H1 (cell line): Measurements from ENCODE around the gene NUP43. TPM values are rescaled to one million over a fixed set of nuclear protein-coding genes. Genes with fewer than 3 reads are reported as not detected.

Experiments used
- CTCF ChIA-PET: fragments of 300-600 bp; sonication (Branson Sonifier 250); formaldehyde crosslinking; loops from one replicate; lab custom pipeline; 2021; ENCODE audit not compliant: partially characterized antibody; lab: Charles Lee
- POLR2A ChIA-PET: fragments of 300-600 bp; sonication (Branson Sonifier 250); formaldehyde crosslinking; loops from one replicate; lab custom pipeline; 2021; ENCODE audit warnings: inconsistent platforms; ENCODE audit not compliant: partially characterized antibody; lab: Charles Lee
- DNase-seq, 2 experiments: peaks; one replicate each; pipeline versions ENCODE4 v3.0.0 to v3.0.0-alpha.2; 2010 to 2022; ENCODE audit warnings: low spot score in 2 of 2, low read depth in 1 of 2, mixed read lengths in 1 of 2
- FAIRE-seq: peaks from 2 replicates; lab custom pipeline; 2011; peaks lifted over from hg19 to GRCh38; lab: Jason Lieb, UNC
- H2AFZ ChIP-seq: 2 replicates; pipeline ENCODE4 v1.8.1; 2012; ENCODE audit warnings: low read length, inconsistent platforms
- H2AK5ac ChIP-seq: 2 replicates; pipeline ENCODE4 v1.6.1; 2013; ENCODE audit warnings: low read depth, low read length
- H2BK120ac ChIP-seq: replicated peaks from 2 replicates; pipeline ENCODE3; 2013; ENCODE audit warnings: low read depth, low read length, inconsistent platforms
- H2BK12ac ChIP-seq: 2 replicates; pipeline ENCODE4 v1.6.1; 2013; ENCODE audit warnings: low read depth, low read length
- H2BK15ac ChIP-seq: 2 replicates; pipeline ENCODE4 v1.6.1; 2013; ENCODE audit warnings: low read length
- H2BK20ac ChIP-seq: 2 replicates; pipeline ENCODE4 v1.6.1; 2013; ENCODE audit warnings: low read length
- H2BK5ac ChIP-seq: 2 replicates; pipeline ENCODE4 v1.6.1; 2013; ENCODE audit warnings: low read depth, low read length
- H3K14ac ChIP-seq: 2 replicates; pipeline ENCODE4 v1.6.1; 2013; ENCODE audit warnings: inconsistent platforms; ENCODE audit not compliant: insufficient read length
- H3K18ac ChIP-seq: 2 replicates; pipeline ENCODE4 v1.6.1; 2013; ENCODE audit warnings: low read length; ENCODE audit errors: extremely low read depth
- H3K23ac ChIP-seq: 2 replicates; pipeline ENCODE4 v1.6.1; 2013; ENCODE audit warnings: inconsistent platforms; ENCODE audit not compliant: insufficient read length
- H3K23me2 ChIP-seq: 2 replicates; pipeline ENCODE4 v1.6.1; 2013; ENCODE audit warnings: low read depth, low read length
- H3K27ac ChIP-seq: 2 replicates; pipeline ENCODE4 v1.6.1; 2011; ENCODE audit warnings: low read depth, low read length, inconsistent platforms
- H3K27me3 ChIP-seq, 4 experiments: replicated peaks in 1 of 4; 1 replicate in 1 of 4; 2 replicates in 3 of 4; pipeline versions ENCODE4 v1.6.1 to v1.8.1; 2011 to 2013; ENCODE audit warnings: low read length in 3 of 4, mild to moderate bottlenecking in 3 of 4, inconsistent platforms in 2 of 4, mixed read lengths in 2 of 4, moderate library complexity in 1 of 4; ENCODE audit not compliant: control insufficient read depth in 3 of 4, insufficient read depth in 3 of 4; ENCODE audit errors: extremely low read depth in 1 of 4
- H3K36me3 ChIP-seq, 4 experiments: 2 replicates each; pipeline versions ENCODE4 v1.6.1 to v1.8.1; 2011 to 2013; ENCODE audit warnings: mild to moderate bottlenecking in 4 of 4, low read length in 3 of 4, moderate library complexity in 2 of 4, control low read depth in 1 of 4, inconsistent platforms in 1 of 4; ENCODE audit not compliant: insufficient read depth in 4 of 4, control insufficient read depth in 2 of 4
- H3K4ac ChIP-seq: replicated peaks from 2 replicates; pipeline ENCODE3; 2013; ENCODE audit warnings: low read length, low read depth, mixed read lengths, inconsistent platforms; ENCODE audit not compliant: insufficient read length
- H3K4me1 ChIP-seq, 4 experiments: replicated peaks in 1 of 4; 1 replicate in 1 of 4; 2 replicates in 3 of 4; pipeline versions ENCODE4 v1.6.1 to v1.8.1; 2011 to 2013; ENCODE audit warnings: low read length in 3 of 4, inconsistent platforms in 2 of 4, mixed read lengths in 1 of 4; ENCODE audit not compliant: insufficient read depth in 4 of 4, control insufficient read depth in 3 of 4
- H3K4me2 ChIP-seq, 2 experiments: 2 replicates each; pipeline versions ENCODE4 v1.6.1 to v1.8.1; 2011 to 2013; ENCODE audit warnings: low read depth in 2 of 2, low read length in 2 of 2, control low read depth in 1 of 2, inconsistent platforms in 1 of 2, mild to moderate bottlenecking in 1 of 2; ENCODE audit not compliant: insufficient read depth in 1 of 2
- H3K4me3 ChIP-seq, 4 experiments: fragments of 200-600, 300-600 bp in 1 of 4; sonication (generic), shearing (Covaris generic), sonication (Bioruptor Twin) in 1 of 4; 2 replicates each; pipeline versions ENCODE4 v1.5.1 to v1.8.1; 2011 to 2016; ENCODE audit warnings: low read length in 4 of 4, low read depth in 3 of 4, control low read depth in 2 of 4, inconsistent platforms in 2 of 4, mild to moderate bottlenecking in 2 of 4, mixed read lengths in 1 of 4, moderate library complexity in 1 of 4; ENCODE audit not compliant: insufficient read depth in 2 of 4; ENCODE audit errors: extremely low read depth in 1 of 4
- H3K56ac ChIP-seq: replicated peaks from 2 replicates; pipeline ENCODE3; 2013; ENCODE audit warnings: low read depth, mild to moderate bottlenecking, mixed read lengths, low read length, inconsistent platforms; ENCODE audit not compliant: insufficient read length
- H3K79me1 ChIP-seq: 2 replicates; pipeline ENCODE4 v1.6.1; 2013; ENCODE audit warnings: low read depth, low read length, control low read depth
- H3K79me2 ChIP-seq, 2 experiments: 2 replicates each; pipeline versions ENCODE4 v1.6.1 to v1.8.1; 2012 to 2013; ENCODE audit warnings: low read length in 2 of 2, mild to moderate bottlenecking in 2 of 2, inconsistent platforms in 1 of 2; ENCODE audit not compliant: insufficient read depth in 2 of 2, control insufficient read depth in 1 of 2
- H3K9ac ChIP-seq, 4 experiments: replicated peaks in 1 of 4; 1 replicate in 1 of 4; 2 replicates in 3 of 4; pipeline versions ENCODE4 v1.6.1 to v1.8.1; 2011 to 2013; ENCODE audit warnings: low read depth in 3 of 4, low read length in 3 of 4, control low read depth in 2 of 4, mild to moderate bottlenecking in 2 of 4, moderate library complexity in 2 of 4, inconsistent platforms in 1 of 4; ENCODE audit errors: extremely low read depth in 1 of 4
- H3K9me3 ChIP-seq, 2 experiments: 2 replicates each; pipeline versions ENCODE4 v1.6.1 to v1.8.1; 2012 to 2013; ENCODE audit warnings: mild to moderate bottlenecking in 2 of 2, moderate library complexity in 2 of 2, control low read depth in 1 of 2, inconsistent platforms in 1 of 2, low read depth in 1 of 2, low read length in 1 of 2, mixed read lengths in 1 of 2; ENCODE audit not compliant: insufficient read depth in 2 of 2
- H4K20me1 ChIP-seq, 2 experiments: replicated peaks in 1 of 2; 2 replicates each; pipeline versions ENCODE3 to v1.8.1; 2011 to 2013; ENCODE audit warnings: inconsistent platforms in 2 of 2, low read length in 2 of 2, mild to moderate bottlenecking in 1 of 2; ENCODE audit not compliant: insufficient read depth in 2 of 2, control insufficient read depth in 1 of 2
- H4K5ac ChIP-seq: 2 replicates; pipeline ENCODE4 v1.6.1; 2013; ENCODE audit warnings: low read length, low read depth, mixed read lengths, inconsistent platforms; ENCODE audit not compliant: insufficient read length
- H4K8ac ChIP-seq: 2 replicates; pipeline ENCODE4 v1.8.0; 2013; ENCODE audit warnings: mild to moderate bottlenecking, moderate library complexity, low read length, inconsistent platforms; ENCODE audit not compliant: insufficient read depth; ENCODE audit errors: extremely low read depth
- H4K91ac ChIP-seq: replicated peaks from 2 replicates; pipeline ENCODE3; 2013; ENCODE audit warnings: low read length, mixed read lengths, inconsistent platforms; ENCODE audit not compliant: insufficient read length
- CTBP2 ChIP-seq: IDR thresholded peaks from 2 replicates; pipeline ENCODE4 v1.7.0; 2011; ENCODE audit warnings: borderline replicate concordance, mild to moderate bottlenecking, moderate library complexity, mixed read lengths, low read length; ENCODE audit not compliant: insufficient read depth, insufficient read length
- EGR1 ChIP-seq: IDR thresholded peaks from 2 replicates; pipeline ENCODE4 v1.6.1; 2011; ENCODE audit warnings: low read depth, low read length, borderline replicate concordance
- GABPA ChIP-seq: IDR thresholded peaks from 2 replicates; pipeline ENCODE4 v1.6.1; 2011; ENCODE audit warnings: mild to moderate bottlenecking, low read length, moderate library complexity, borderline replicate concordance; ENCODE audit not compliant: insufficient read depth
- JUND ChIP-seq: IDR thresholded peaks from 2 replicates; pipeline ENCODE4 v1.6.1; 2011; ENCODE audit warnings: mild to moderate bottlenecking, improper control_type of control experiment, low read length
- KDM1A ChIP-seq: fragments of 200-600, 300-600 bp; sonication (generic); IDR thresholded peaks from 2 replicates; pipeline ENCODE4 v1.7.1; 2016; ENCODE audit warnings: mild to moderate bottlenecking, low read length, borderline replicate concordance
- POLR2AphosphoS5 ChIP-seq: IDR thresholded peaks from 2 replicates; pipeline ENCODE4 v1.6.1; 2011; ENCODE audit warnings: low read depth, low read length
- RAD21 ChIP-seq, 2 experiments: IDR thresholded peaks in 1 of 2; conservative IDR thresholded peaks in 1 of 2; 2 replicates each; pipeline ENCODE4 v1.6.1; 2011; ENCODE audit warnings: low read depth in 2 of 2, low read length in 2 of 2, improper control_type of control experiment in 1 of 2, inconsistent platforms in 1 of 2, mild to moderate bottlenecking in 1 of 2, moderate library complexity in 1 of 2
- SIN3A ChIP-seq, 2 experiments: IDR thresholded peaks in 1 of 2; conservative IDR thresholded peaks in 1 of 2; 2 replicates each; pipeline ENCODE4 v1.6.1; 2011 to 2012; ENCODE audit warnings: low read length in 2 of 2, improper control_type of control experiment in 1 of 2, low read depth in 1 of 2, mild to moderate bottlenecking in 1 of 2
- SIRT6 ChIP-seq: IDR thresholded peaks from one replicate; pipeline ENCODE4 v1.7.1; 2012; ENCODE audit warnings: low read length, inconsistent platforms
- SP4 ChIP-seq: IDR thresholded peaks from 2 replicates; pipeline ENCODE4 v1.6.1; 2012; ENCODE audit warnings: low read length, inconsistent platforms
- USF2 ChIP-seq: IDR thresholded peaks from 2 replicates; pipeline ENCODE4 v1.6.1; 2011; ENCODE audit warnings: low read length, improper control_type of control experiment
- WGBS, 2 experiments: shearing (Covaris generic) in 1 of 2; methylation state at CpG; one replicate each; pipeline versions ENCODE4 v1.1.6 to v1.1.7; 2013 to 2015; ENCODE audit warnings: low lambda C conversion rate in 2 of 2, mixed read lengths in 2 of 2, inconsistent platforms in 1 of 2, low coverage in 1 of 2, missing lambda C conversion rate in 1 of 2; ENCODE audit not compliant: insufficient replicate concordance in 2 of 2, insufficient coverage in 1 of 2, insufficient read length in 1 of 2; ENCODE audit errors: extremely low coverage in 1 of 2, missing lambda C conversion rate in 1 of 2; 5-methylcytosine and 5-hydroxymethylcytosine counted together
- polyA plus RNA-seq, 7 experiments: library from polyadenylated mRNA; depleted of rRNA in 3 of 7; stranded (reverse) in 5 of 7; unstranded in 2 of 7; fragments of >200 nt in 5 of 7; fragments of 200-250 nt in 2 of 7; gene quantifications; 1 replicate in 5 of 7; 2 replicates in 1 of 7; 4 replicates in 1 of 7; pipeline versions ENCODE4 v1.2.1 to v1.2.3, GENCODE V29; 2011 to 2013; ENCODE audit warnings: missing spikeins in 2 of 7, mixed read lengths in 2 of 7
- total RNA-seq: library from RNA; stranded (reverse); fragmentation: NEBNext Ultra II Directional; extraction: Animal tissue kit (Norgen Biotek cat#: 25700); gene quantifications from 2 replicates; pipeline ENCODE4 v1.2.1, GENCODE V29; 2021
- TF ChIP-seq, protein P1 (sequence below): IDR thresholded peaks from 2 replicates; pipeline ENCODE4 v1.6.1; 2012; ENCODE audit warnings: inconsistent platforms

Gene NUP43
- total and polyA plus RNA-seq, 2 of the 8 experiments (the other 6 are each of a cell fraction or from before 2014, with no cell fraction given) = 25.2 to 83.4 TPM

GRCh38 chr6:149734915-149735314 lies 11.4 kb downstream of the NUP43 start:
- H2AK5ac ChIP-seq = no peak overlapping the region
- H3K23me2 ChIP-seq = no peaks in the 10 kb centered on the region
- no peaks in the 10 kb centered on the region for H3K9me3 ChIP-seq
- no peak overlapping the region for H3K4me3 ChIP-seq
- H4K91ac ChIP-seq = no peak overlapping the region
- CTCF ChIA-PET = interaction anchor here (0.7 to 1.4 kb wide), 3 partner anchors 10 to 12 kb away, joined by 3 read pairs; no protein-coding TSS in a partner anchor
- FAIRE-seq = no peak
- 100% methylated on average over 1 of the region's 1 CpG; no CpG with 5 or more reads in 1 of the 2 experiments for WGBS, 2 experiments
- no peak overlapping the region for H3K27ac ChIP-seq
- no peak overlapping the region for H2BK15ac ChIP-seq
- H3K79me2 ChIP-seq = no peaks in the 10 kb centered on the region
- no peak for DNase-seq
- no peak overlapping the region for H3K4ac ChIP-seq
- H4K8ac ChIP-seq = no peak overlapping the region
- H3K27me3 ChIP-seq = no peaks in the 10 kb centered on the region
- TF ChIP-seq SIN3A (conservative IDR thresholded peaks at IDR 0.05 in 1 of 2, IDR thresholded peaks at IDR 0.05 in 1 of 2; ENCODE audit: low read depth in 1 of 2, low read length in 2 of 2) = no peak
- TF ChIP-seq CTBP2 = no peak
- no peak for TF ChIP-seq EGR1
- TF ChIP-seq SP4 = no peak
- TF ChIP-seq POLR2AphosphoS5 = no peak
- no peak for TF ChIP-seq USF2
- TF ChIP-seq GABPA = no peak
- TF ChIP-seq KDM1A = no peak
- TF ChIP-seq JUND = no peak
- TF ChIP-seq SIRT6 = no peak
- TF ChIP-seq, protein P1, sequence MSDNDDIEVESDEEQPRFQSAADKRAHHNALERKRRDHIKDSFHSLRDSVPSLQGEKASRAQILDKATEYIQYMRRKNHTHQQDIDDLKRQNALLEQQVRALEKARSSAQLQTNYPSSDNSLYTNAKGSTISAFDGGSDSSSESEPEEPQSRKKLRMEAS = no peak
- TF ChIP-seq RAD21 (IDR thresholded peaks at IDR 0.05 in 1 of 2, conservative IDR thresholded peaks at IDR 0.05 in 1 of 2; ENCODE audit: low read depth in 2 of 2, low read length in 2 of 2) = no peak
- no peak overlapping the region for H2AFZ ChIP-seq
- H3K4me2 ChIP-seq = no peak overlapping the region
- H2BK120ac ChIP-seq = no peak overlapping the region
- H3K23ac ChIP-seq = no peak overlapping the region
- H3K56ac ChIP-seq = no peak overlapping the region
- no peaks in the 10 kb centered on the region for H3K79me1 ChIP-seq
- no peak overlapping the region for H3K9ac ChIP-seq
- H3K4me1 ChIP-seq = no peaks in the 10 kb centered on the region
- POLR2A ChIA-PET = no interaction called here
- H3K14ac ChIP-seq = no peak overlapping the region
- no peak overlapping the region for H2BK5ac ChIP-seq
- H4K5ac ChIP-seq = no peak overlapping the region
- no peak overlapping the region for H2BK12ac ChIP-seq
- peaks cover 0 to 1% of the 10 kb centered on the region in 2 experiments for H4K20me1 ChIP-seq
- H3K18ac ChIP-seq = no peak overlapping the region
- peaks cover 17 to 79% (median 50%) of the 10 kb centered on the region in 4 experiments for H3K36me3 ChIP-seq
- no peak overlapping the region for H2BK20ac ChIP-seq
